GM21381 (cell line): ENCODE results near the gene CACNA1S.

Experiments used
- ATAC-seq: cut with Tn5 transposase; IDR thresholded peaks from one replicate; pipeline ENCODE4 v1.9.1; 2021; ENCODE audit warnings: mild to moderate bottlenecking, moderate library complexity; ENCODE audit not compliant: unreplicated experiment

The CACNA1S gene

DNA sequence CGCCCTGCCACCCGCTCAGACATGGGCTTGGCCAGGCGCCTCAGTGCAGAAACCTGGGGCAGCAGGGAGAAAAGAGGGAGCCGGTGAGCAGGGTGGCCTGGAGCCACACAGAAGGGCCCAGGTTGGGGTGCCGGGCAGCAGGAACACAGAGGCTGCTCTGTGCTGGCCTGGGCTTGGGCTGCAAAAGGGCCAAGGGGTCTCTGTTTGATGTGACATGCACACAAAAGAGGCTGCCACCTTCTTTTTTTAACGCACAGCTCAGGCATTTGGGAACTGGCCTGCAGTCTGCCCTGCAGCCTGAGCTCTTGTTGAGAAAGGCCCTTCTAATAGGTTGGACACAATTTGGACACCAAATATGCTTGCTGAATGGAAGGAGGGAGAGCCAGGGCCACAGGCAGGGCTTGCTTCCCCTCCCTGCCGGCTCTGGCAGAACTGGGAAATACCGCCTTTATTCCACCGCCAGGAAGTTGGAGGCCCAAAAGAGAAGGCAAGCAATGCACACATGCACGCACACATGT lies 121.1 kb downstream of the CACNA1S start:
- ATAC-seq, result no peak

DNA sequence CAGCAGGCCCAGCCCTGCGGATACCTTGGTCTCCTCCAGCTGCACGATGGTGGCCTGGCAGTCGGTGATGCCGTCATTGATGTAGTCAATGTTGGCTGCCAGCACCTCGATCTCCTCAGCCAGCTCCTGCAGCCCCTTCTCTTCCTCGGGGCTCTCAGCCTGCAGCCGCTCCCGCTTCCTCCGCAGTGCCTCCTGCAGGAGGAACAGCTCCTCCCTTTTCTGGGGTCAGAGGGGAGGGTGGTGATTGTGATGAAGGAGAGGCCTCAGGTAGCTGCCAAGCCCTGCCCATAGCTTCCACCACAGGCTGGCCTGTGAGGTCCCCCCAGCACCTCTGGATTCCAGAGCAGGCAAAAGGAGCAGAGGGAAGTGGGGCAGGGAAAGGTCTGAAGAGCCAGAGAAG lies 122.1 kb downstream of the CACNA1S start:
- no peak for ATAC-seq
